ENCODE results near the gene NASP. TPM values are rescaled to one million over a fixed set of nuclear protein-coding genes. Genes with fewer than 3 reads are reported as not detected.

Gene NASP
- total and polyA plus RNA-seq, 2 of the 13 experiments (the other 11 are each of a cell fraction or from before 2014, with no cell fraction given) = 132 to 256 TPM

DNA sequence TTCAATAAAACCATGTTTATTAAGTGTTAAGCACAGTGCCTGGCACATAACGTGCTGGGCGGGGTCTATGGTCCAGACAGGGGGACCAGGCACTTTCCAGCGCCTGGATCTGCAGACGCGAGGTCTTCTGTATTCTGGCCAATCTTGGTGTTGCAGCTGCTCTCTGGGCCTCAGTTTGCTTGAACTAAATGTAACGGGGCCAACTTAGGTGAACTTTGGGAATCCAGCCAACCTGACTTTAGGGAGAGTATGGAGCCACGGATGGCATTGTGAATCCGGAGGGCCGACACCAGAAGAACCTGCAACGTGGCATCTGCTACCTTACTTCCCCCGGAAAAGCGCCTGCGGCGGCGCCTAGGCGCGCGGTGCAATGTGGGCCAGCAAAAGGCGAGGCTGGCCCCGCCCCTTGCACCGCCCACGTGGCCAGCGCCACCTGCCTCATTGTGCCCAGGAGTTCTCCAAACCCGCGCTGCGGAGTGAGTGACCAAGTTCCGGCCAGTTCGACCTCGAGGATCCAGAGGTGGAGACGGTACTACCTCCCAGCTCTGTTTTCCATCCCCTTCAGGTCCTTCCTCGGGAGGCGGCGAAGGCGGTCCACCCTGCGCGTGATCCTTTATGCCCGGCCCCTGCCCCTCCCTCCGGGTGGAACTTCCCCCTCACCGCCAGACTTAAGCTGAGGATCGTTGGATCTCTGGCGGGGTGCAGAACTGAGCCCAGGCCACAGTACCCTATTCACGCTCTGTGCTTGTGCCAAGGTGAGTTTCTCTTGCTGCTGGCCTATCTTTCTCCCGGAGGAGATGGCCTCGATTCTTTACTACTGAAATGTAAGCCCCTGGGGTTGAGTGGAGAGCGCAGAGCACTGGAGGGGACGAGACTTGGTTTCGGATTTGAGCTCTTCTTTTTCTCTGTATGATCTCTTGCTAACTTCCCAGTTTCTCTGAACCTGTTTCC, 33.2 kb upstream of the NASP start, which contains the start of gene AKR1A1 (continued):
- TF ChIP-seq, protein P1, sequence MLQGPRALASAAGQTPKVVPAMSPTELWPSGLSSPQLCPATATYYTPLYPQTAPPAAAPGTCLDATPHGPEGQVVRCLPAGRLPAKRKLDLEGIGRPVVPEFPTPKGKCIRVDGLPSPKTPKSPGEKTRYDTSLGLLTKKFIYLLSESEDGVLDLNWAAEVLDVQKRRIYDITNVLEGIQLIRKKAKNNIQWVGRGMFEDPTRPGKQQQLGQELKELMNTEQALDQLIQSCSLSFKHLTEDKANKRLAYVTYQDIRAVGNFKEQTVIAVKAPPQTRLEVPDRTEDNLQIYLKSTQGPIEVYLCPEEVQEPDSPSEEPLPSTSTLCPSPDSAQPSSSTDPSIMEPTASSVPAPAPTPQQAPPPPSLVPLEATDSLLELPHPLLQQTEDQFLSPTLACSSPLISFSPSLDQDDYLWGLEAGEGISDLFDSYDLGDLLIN (CRISPR knock-in tag; IDR thresholded peaks at IDR 0.05; ENCODE audit: borderline replicate concordance) = peak; percentile 46; the same call in 1 of the 2 replicates
- TF ChIP-seq HOXD1 (CRISPR knock-in tag; IDR thresholded peaks at IDR 0.05) (peak; percentile 76), ZKSCAN1 (IDR thresholded peaks at IDR 0.05; ENCODE audit: low read length) (no peak), NR2C2 (CRISPR knock-in tag; IDR thresholded peaks at IDR 0.05; ENCODE audit: borderline replicate concordance) (peak; percentile 48; the same call in 1 of the 2 replicates), KDM5B (CRISPR knock-in tag; IDR thresholded peaks at IDR 0.05; ENCODE audit: borderline replicate concordance) (peak; percentile 93), ZNF225 (CRISPR knock-in tag; IDR thresholded peaks at IDR 0.05) (no peak; the same call in none of the 2 replicates), ELF1 (CRISPR knock-in tag; IDR thresholded peaks at IDR 0.05) (peak; percentile 79), ZNF205 (CRISPR knock-in tag; IDR thresholded peaks at IDR 0.05) (no peak; the same call in 1 of the 2 replicates), ZNF468 (CRISPR knock-in tag; IDR thresholded peaks at IDR 0.05) (peak; percentile 83; the same call in 1 of the 2 replicates), PRMT3 (CRISPR knock-in tag; IDR thresholded peaks at IDR 0.05; ENCODE audit: borderline replicate concordance, low read depth) (no peak), ZNF598 (CRISPR knock-in tag; IDR thresholded peaks at IDR 0.05; ENCODE audit: borderline replicate concordance) (peak; percentile 75; the same call in 1 of the 2 replicates), XBP1 (CRISPR knock-in tag; IDR thresholded peaks at IDR 0.05) (no peak; the same call in 1 of the 2 replicates), THAP11 (CRISPR knock-in tag; IDR thresholded peaks at IDR 0.05) (peak; percentile 87), HNRNPUL1 (IDR thresholded peaks at IDR 0.05; ENCODE audit: low read depth, low read length) (no peak), NFATC3 (CRISPR knock-in tag; IDR thresholded peaks at IDR 0.05) (peak; percentile 32; the same call in 1 of the 2 replicates), ZNF713 (CRISPR knock-in tag; IDR thresholded peaks at IDR 0.05) (no peak)
- TF ChIP-seq, protein P2, sequence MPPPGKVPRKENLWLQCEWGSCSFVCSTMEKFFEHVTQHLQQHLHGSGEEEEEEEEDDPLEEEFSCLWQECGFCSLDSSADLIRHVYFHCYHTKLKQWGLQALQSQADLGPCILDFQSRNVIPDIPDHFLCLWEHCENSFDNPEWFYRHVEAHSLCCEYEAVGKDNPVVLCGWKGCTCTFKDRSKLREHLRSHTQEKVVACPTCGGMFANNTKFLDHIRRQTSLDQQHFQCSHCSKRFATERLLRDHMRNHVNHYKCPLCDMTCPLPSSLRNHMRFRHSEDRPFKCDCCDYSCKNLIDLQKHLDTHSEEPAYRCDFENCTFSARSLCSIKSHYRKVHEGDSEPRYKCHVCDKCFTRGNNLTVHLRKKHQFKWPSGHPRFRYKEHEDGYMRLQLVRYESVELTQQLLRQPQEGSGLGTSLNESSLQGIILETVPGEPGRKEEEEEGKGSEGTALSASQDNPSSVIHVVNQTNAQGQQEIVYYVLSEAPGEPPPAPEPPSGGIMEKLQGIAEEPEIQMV (CRISPR knock-in tag; IDR thresholded peaks at IDR 0.05; ENCODE audit: low read depth) = peak; percentile 86; the same call in 1 of the 2 replicates
- TF ChIP-seq, protein P3, sequence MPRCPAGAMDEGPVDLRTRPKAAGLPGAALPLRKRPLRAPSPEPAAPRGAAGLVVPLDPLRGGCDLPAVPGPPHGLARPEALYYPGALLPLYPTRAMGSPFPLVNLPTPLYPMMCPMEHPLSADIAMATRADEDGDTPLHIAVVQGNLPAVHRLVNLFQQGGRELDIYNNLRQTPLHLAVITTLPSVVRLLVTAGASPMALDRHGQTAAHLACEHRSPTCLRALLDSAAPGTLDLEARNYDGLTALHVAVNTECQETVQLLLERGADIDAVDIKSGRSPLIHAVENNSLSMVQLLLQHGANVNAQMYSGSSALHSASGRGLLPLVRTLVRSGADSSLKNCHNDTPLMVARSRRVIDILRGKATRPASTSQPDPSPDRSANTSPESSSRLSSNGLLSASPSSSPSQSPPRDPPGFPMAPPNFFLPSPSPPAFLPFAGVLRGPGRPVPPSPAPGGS (CRISPR knock-in tag; IDR thresholded peaks at IDR 0.05) = peak; percentile 79
- TF ChIP-seq, protein P4, sequence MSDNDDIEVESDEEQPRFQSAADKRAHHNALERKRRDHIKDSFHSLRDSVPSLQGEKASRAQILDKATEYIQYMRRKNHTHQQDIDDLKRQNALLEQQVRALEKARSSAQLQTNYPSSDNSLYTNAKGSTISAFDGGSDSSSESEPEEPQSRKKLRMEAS (IDR thresholded peaks at IDR 0.05) = peak; percentile 99
- TF ChIP-seq, protein P5, sequence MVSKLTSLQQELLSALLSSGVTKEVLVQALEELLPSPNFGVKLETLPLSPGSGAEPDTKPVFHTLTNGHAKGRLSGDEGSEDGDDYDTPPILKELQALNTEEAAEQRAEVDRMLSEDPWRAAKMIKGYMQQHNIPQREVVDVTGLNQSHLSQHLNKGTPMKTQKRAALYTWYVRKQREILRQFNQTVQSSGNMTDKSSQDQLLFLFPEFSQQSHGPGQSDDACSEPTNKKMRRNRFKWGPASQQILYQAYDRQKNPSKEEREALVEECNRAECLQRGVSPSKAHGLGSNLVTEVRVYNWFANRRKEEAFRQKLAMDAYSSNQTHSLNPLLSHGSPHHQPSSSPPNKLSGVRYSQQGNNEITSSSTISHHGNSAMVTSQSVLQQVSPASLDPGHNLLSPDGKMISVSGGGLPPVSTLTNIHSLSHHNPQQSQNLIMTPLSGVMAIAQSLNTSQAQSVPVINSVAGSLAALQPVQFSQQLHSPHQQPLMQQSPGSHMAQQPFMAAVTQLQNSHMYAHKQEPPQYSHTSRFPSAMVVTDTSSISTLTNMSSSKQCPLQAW (CRISPR knock-in tag; IDR thresholded peaks at IDR 0.05) = peak; percentile 94
- TF ChIP-seq, protein P6, sequence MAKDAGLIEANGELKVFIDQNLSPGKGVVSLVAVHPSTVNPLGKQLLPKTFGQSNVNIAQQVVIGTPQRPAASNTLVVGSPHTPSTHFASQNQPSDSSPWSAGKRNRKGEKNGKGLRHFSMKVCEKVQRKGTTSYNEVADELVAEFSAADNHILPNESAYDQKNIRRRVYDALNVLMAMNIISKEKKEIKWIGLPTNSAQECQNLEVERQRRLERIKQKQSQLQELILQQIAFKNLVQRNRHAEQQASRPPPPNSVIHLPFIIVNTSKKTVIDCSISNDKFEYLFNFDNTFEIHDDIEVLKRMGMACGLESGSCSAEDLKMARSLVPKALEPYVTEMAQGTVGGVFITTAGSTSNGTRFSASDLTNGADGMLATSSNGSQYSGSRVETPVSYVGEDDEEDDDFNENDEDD (CRISPR knock-in tag; IDR thresholded peaks at IDR 0.05; ENCODE audit: borderline replicate concordance) = peak; percentile 92

Measured in HepG2 (cell line).